ENCODE data around the gene RCSD1.

RCSD1 gene

GRCh38 chr1:167669209-167670124, 39.4 kb downstream of the RCSD1 start:
- no peak for DNase-seq

GRCh38 chr1:167670563-167670962, 40.5 kb downstream of the RCSD1 start:
- DNase-seq = no peak

- DNase-seq = no peak
Observed at GRCh38 chr1:167671727-167672511, 41.9 kb downstream of the RCSD1 start.

GRCh38 chr1:167672831-167673230, 42.8 kb downstream of the RCSD1 start:
- DNase-seq = no peak

GRCh38 chr1:167673265-167673664, 43.2 kb downstream of the RCSD1 start:
- DNase-seq = no peak

GRCh38 chr1:167674156-167674555, 44.1 kb downstream of the RCSD1 start:
- no peak for DNase-seq

GRCh38 chr1:167675440-167675839, 45.4 kb downstream of the RCSD1 start:
- no peak for DNase-seq

GRCh38 chr1:167676205-167676915, 46.3 kb downstream of the RCSD1 start:
- DNase-seq = no peak

GRCh38 chr1:167676916-167677848, 47.1 kb downstream of the RCSD1 start:
- DNase-seq = no peak

- no peak for DNase-seq
Observed at GRCh38 chr1:167678422-167678821, 48.4 kb downstream of the RCSD1 start.

GRCh38 chr1:167678838-167679237, 48.8 kb downstream of the RCSD1 start:
- DNase-seq = no peak

- DNase-seq = no peak
Observed at GRCh38 chr1:167679714-167680113, 49.7 kb downstream of the RCSD1 start.

GRCh38 chr1:167681024-167681423, 51.0 kb downstream of the RCSD1 start:
- DNase-seq = no peak

- DNase-seq = no peak
Observed at GRCh38 chr1:167681451-167682098, 51.5 kb downstream of the RCSD1 start.

- DNase-seq = no peak
Observed at GRCh38 chr1:167683226-167683625, 53.2 kb downstream of the RCSD1 start.

GRCh38 chr1:167683641-167684502, 53.8 kb downstream of the RCSD1 start:
- DNase-seq = no peak

- no peak for DNase-seq
Observed at GRCh38 chr1:167685844-167686243, 55.8 kb downstream of the RCSD1 start.

- peak; percentile 71 for DNase-seq
Observed at GRCh38 chr1:167687919-167688519, 58.0 kb downstream of the RCSD1 start.

- DNase-seq = no peak
Observed at GRCh38 chr1:167689567-167689920, 59.5 kb downstream of the RCSD1 start.

GRCh38 chr1:167690053-167690452, 60.0 kb downstream of the RCSD1 start:
- DNase-seq = no peak
